ENCODE measurements around the gene RSL1D1. TPM values are rescaled to one million over a fixed set of nuclear protein-coding genes. Genes with fewer than 3 reads are reported as not detected.

Gene RSL1D1
- total and polyA plus RNA-seq, 9 of the 15 experiments (the other 6 are each of a cell fraction or from before 2014, with no cell fraction given) = 259 to 753 (median 373) TPM

- H3K79me2 ChIP-seq (ENCODE audit: control insufficient read depth, insufficient read depth, low read length) = no peaks in the 10 kb centered on the region
- H3K4me2 ChIP-seq (ENCODE audit: insufficient read depth, low read length) = peak overlapping the region; percentile 9; the same call in 1 of the 2 replicates
- ChIA-PET POLR2A (interaction anchor here (0.6 to 0.8 kb wide), 3 partner anchors 21 to 878 kb away, joined by 3 read pairs; partner anchors contain the start of gene DEXI), CTCF (ENCODE audit: low intra/inter-chr PET ratio) (no interaction called here)
- DNase-seq (ENCODE audit: extremely low read depth in 1 of 4, low spot score in 3 of 4) (peak in 3 of 4 experiments; percentile 14 to 66 (median 33)), ATAC-seq (peak; percentile 94), FAIRE-seq (peak; percentile 96)
- intact Hi-C loops (cut with micrococcal nuclease) = loop anchor here (10.0 kb wide), 2 partner anchors 145 to 285 kb away; no protein-coding TSS in a partner anchor
- peaks cover 0 to 12% of the 10 kb centered on the region in 2 experiments; a peak in 1 of 5 replicates for H3K4me1 ChIP-seq (replicated peaks in 1 of 2; ENCODE audit: control insufficient read depth in 2 of 2, insufficient read depth in 2 of 2, low read length in 2 of 2)
- H3K9me1 ChIP-seq (ENCODE audit: control insufficient read depth, insufficient read depth, low read length) = no peaks in the 10 kb centered on the region
- in situ Hi-C loops (cut with MboI) = loop anchor here (10.0 kb wide), 1 partner anchor 865 kb away; no protein-coding TSS in a partner anchor
- H3K27me3 ChIP-seq (ENCODE audit: control insufficient read depth in 2 of 2, insufficient read depth in 2 of 2, low read length in 2 of 2) = no peaks in the 10 kb centered on the region; a peak in 2 of 5 replicates
- no peak overlapping the region for H3K4me3 ChIP-seq
- H3K36me3 ChIP-seq (ENCODE audit: control insufficient read depth, insufficient read depth, low read length) = no peaks in the 10 kb centered on the region
- H4K20me1 ChIP-seq (replicated peaks; ENCODE audit: control insufficient read depth, insufficient read depth, low read length) = no peaks in the 10 kb centered on the region
- 0 out of 3 replicates have a peak overlapping the region, but pooled peaks have one; percentile 29 for H3K27ac ChIP-seq (ENCODE audit: extremely low read depth, low read depth, low read length)
- WGBS (ENCODE audit: insufficient coverage, low coverage, missing lambda C conversion rate) = 3% methylated on average over 10 of the region's 10 CpGs
- peak overlapping the region; percentile 90 for H2AFZ ChIP-seq (ENCODE audit: low read depth, low read length)
- BruUV-seq (replicated peaks) = no TSS peak
- no peak overlapping the region for H3K9ac ChIP-seq (ENCODE audit: insufficient read depth in 1 of 2, low read depth in 2 of 2, low read length in 2 of 2)
- no peaks in the 10 kb centered on the region for H3K9me3 ChIP-seq (replicated peaks; ENCODE audit: control insufficient read depth, insufficient read depth, low read depth, low read length)
- TF ChIP-seq MTA1 (IDR thresholded peaks at IDR 0.05; ENCODE audit: borderline replicate concordance) (no peak), NR4A1 (CRISPR knock-in tag; IDR thresholded peaks at IDR 0.05) (no peak), NR4A1 (tag; IDR thresholded peaks at IDR 0.05) (no peak), ATF6 (CRISPR knock-in tag; IDR thresholded peaks at IDR 0.05) (no peak), ZNF175 (CRISPR knock-in tag; IDR thresholded peaks at IDR 0.05; ENCODE audit: low read depth) (no peak), FOXA3 (CRISPR knock-in tag; conservative IDR thresholded peaks at IDR 0.05 in 1 of 2, IDR thresholded peaks at IDR 0.05 in 1 of 2) (no peak), MITF (IDR thresholded peaks at IDR 0.05) (no peak), HDAC3 (IDR thresholded peaks at IDR 0.05; ENCODE audit: borderline replicate concordance, partially characterized antibody) (no peak), RHOXF2B (CRISPR knock-in tag; conservative IDR thresholded peaks at IDR 0.05) (no peak), PKNOX1 (IDR thresholded peaks at IDR 0.05) (peak; percentile 94), UBTF (IDR thresholded peaks at IDR 0.05; ENCODE audit: borderline replicate concordance in 1 of 2, low read depth in 2 of 2, low read length in 2 of 2) (no peak), RBM17 (IDR thresholded peaks at IDR 0.05; ENCODE audit: borderline replicate concordance, low read depth, low read length) (no peak), CREM (IDR thresholded peaks at IDR 0.05; ENCODE audit: low read depth) (peak; percentile 52; the same call in 1 of the 2 replicates), MXD1 (CRISPR knock-in tag; IDR thresholded peaks at IDR 0.05; ENCODE audit: borderline replicate concordance, poor library complexity, severe bottlenecking) (no peak)
Observed at GRCh38 chr16:11819798-11820197, 31.5 kb downstream of the RSL1D1 start.

Data from K562 (cell line).